Daoy (cell line): Measurements from ENCODE around the gene TRPM6. TPM values are rescaled to one million over a fixed set of nuclear protein-coding genes. Genes with fewer than 3 reads are reported as not detected.
"Not testable (repeated sequence)": the region's sequence is repeated elsewhere in the genome, so short reads cannot be mapped to it uniquely, and the experiment has no call there.

Experiments
- DNase-seq: peaks from one replicate; pipeline ENCODE4 v3.0.0-alpha.2; 2015; ENCODE audit warnings: low read depth
- total RNA-seq: library from RNA; depleted of rRNA; stranded (reverse); fragments of >200 nt; shearing (Covaris generic); gene quantifications from 2 replicates; pipeline ENCODE4 v1.2.3, GENCODE V29; 2014

TRPM6 gene
- total RNA-seq, 1 experiment from 2014 or later, result 0.11 TPM

- no peak for DNase-seq
These were observed 27.9 kb downstream of the TRPM6 start for GRCh38 chr9:74859786-74860185.

DNA sequence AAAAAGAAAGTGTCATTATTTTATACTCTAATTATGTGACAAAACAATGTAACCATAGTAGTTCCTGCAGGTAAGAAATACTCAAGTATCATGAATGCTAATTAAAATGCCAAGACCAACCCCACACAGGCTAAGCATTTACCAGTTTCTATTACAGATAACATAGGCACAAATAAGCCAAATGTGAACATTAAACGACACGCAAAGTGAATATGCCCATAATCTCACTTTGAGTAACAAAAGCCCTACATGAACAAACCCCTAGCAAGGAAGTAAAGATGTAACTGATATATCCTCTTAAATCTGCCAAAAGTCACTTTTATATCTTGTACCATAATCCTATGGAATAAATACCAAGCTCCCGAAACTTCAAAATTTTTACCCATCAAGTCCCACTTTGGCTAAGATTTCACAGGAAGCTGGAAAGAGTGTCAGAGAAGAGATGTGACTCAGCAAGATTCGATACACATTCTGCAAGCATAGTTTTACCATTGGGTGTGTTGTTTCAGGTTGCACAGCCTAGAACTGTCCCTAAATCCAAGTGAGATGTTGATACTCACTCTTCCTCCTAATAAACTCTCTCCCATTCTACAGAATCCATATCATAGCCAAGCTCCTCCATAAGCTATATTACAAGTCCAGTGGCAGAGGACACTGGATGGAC is 28.8 kb downstream of the TRPM6 start:
- DNase-seq, result no peak

DNA sequence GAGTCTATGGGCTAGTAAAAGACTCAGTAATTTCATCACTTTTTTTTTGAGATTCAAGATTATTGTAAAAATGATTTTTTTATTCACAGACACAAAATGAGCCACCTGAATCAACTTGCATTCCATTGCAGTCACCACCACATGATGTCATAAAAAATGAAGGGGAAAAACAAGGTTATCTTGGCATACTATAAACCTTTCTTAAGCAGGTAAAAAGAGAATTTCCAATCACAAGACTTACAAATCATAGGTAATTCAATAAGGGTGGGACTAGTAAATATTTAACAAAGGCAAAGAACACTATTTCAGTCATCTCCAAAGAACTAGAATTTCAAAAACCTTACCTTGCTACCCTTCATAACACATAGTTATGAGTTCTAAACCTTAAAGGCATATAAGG is 30.7 kb downstream of the TRPM6 start:
- no peak for DNase-seq

DNA sequence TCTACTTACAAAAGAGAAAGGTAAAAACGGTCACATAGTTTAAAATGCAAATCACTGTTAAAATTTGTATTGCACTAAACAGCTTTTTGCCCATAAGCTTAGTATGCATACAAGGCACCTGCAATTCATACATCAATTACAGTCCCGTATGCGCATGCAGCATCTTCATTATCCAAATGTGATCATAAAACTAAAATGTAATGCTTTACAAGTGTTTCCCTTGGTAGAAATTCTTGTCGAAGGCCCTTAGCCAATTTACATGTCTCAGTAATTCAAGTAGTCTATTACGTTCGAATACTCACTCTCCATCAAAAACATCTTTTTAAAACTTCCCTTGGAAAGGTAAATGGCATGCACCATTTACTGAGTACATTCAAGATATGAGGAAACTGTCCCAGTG is 32.6 kb downstream of the TRPM6 start:
- no peak for DNase-seq

- DNase-seq, result not testable (repeated sequence)
These were observed 34.7 kb downstream of the TRPM6 start for GRCh38 chr9:74853024-74853423.

- DNase-seq, result no peak
These were observed 39.6 kb downstream of the TRPM6 start for GRCh38 chr9:74848153-74848525.

DNA sequence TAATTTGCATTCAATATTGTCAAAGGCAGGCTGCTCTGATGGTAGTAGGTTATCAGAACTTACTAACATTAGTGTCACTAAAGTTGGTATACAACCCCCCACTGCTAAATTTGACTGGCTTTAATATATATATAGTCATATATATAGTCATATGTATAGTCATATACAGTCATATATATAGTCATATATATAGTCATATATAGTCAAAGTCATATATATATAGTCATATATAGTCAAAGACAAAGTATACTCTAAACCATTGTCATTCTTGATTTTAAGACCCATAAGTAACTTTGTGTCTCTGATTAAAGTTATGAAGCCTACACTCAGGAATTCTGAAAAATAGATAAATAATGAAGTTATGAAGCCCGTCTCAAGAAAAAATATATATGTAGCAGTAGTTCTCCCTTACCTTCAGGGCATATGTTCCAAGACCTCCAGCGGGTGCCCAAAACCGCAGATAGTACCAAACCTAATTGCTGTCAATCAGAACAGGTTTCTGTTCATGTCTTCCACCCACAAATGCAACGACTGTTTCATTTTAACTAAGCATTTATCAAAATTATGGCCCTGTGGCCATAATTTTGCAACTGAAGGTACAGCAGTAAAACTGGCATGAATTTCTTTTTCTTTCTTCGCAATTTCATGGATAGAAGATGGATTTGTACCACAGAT is 40.1 kb downstream of the TRPM6 start:
- no peak for DNase-seq

DNA sequence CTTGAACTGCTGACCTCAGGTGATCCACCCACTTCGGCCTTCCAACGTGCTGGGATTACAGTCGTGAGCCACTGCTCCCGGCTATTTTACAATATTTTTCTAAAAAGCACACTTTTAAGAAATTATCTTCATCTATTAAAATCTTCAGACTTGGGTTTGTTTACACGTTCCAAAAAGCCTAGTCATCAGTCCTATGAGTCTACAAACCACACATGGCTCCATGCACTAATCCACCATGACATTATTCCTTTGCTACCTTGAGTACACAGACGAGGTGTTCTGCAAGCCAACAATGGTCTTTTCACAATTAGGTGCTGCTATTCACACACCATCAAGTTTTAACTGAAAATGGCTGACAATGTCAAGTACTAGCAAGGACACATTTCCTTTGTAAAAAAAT is 41.0 kb downstream of the TRPM6 start:
- peak; percentile 60 for DNase-seq

DNA sequence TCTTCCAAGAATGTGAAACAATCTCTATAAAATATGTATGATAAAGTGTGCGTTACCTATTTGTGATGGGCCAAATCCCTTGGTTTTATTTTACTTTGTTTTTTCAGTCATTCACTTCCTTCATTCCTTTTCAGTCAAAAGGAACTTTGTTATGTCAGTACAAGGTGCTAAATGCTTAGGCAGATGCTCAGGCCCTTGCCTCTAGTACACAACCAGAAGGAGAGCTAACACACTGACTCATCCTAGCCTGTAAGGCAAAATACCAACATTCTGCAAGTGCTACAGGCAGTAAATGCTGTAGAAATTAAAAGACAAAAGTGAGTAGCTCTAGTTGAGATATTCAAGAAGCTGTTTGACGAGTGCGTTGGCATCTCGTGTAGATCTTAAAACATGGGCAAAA is 49.4 kb downstream of the TRPM6 start:
- no peak for DNase-seq

GRCh38 chr9:74824654-74825053 is 63.1 kb downstream of the TRPM6 start:
- peak; percentile 29 for DNase-seq

DNA sequence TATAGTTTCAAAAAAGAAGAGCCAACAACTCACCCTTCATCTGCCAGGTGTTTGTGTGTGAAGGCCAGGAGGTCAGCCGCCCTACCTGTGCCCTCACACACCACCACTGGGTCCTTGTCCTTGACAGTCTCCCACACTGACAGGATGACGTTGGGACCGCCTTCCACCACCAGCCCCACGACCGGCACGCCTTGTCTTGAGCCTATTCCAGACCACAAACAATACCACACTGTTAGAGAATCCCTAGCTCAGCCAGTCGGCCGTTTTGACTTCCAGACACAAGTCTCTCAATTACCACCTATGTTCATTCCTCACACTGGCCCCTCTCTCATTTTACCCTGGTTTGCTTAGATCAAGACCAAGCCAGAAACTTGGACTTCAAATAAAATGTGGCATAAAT is 66.1 kb downstream of the TRPM6 start:
- peak; percentile 24 for DNase-seq

DNA sequence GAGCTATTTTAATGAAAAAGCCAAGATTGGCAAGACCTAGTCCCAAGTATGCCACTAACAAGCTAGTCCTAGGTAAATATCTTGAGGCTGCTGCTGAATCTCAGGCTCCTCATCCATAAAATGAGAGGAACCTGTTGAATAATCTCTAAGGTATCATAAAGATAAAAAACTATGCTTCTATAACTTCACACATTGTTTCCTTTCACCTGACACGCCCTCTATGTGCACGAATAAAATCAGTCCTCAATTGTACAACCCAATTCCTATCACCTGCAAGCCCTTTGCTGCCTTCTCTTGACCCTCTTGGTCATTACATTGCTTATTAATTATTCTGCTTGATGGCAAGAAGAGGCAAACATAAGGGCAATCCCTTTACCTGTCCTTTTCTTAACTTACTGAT is 69.9 kb downstream of the TRPM6 start:
- no peak for DNase-seq

DNA sequence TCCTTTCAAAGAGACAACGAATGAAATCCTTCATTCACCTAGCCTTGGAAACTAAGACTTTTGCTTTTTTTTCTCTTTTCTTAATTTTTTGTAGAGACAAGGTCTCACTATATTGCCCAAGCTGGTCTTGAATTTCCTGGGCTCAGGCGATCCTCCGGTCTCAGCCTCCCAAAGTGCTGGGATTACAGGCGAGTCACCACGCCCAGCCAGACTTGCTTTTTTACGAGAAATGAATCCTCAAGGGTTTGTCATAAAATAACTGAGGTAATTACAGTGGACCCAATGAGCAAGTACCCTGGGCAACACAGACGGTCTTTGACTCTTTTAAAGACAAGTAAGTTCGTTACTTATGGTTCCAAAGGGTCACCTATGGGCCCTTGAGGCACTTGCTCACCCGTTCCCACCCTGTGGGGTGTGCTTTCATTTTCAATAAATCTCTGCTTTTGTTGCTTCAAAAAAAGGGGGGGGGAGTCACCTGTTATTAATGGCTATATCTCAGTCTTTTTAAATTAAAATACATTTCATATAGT is 70.4 kb downstream of the TRPM6 start:
- DNase-seq, result no peak

DNA sequence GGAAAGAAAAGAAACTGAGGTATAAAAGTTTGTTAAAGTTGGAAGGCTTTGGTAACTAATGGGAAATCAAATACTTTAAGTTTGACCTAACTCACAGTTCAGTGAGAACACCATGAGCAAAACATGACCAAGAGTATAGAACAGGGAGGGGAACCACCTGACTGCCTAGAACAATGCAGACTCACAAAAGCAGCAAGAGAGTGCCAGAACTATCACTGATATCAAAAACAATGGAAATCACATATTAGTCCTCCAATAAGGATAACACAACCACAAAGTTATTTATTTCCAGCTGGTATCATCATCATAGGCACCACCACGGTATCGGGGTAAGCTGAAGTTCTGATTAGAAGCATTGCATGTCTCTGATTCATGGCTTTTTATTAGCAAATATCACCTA is 77.5 kb downstream of the TRPM6 start:
- DNase-seq, result no peak

GRCh38 chr9:74804018-74804385 is 83.7 kb downstream of the TRPM6 start:
- DNase-seq, result peak; percentile 13

- peak; percentile 19 for DNase-seq
These were observed 84.2 kb downstream of the TRPM6 start for GRCh38 chr9:74803376-74804017.

DNA sequence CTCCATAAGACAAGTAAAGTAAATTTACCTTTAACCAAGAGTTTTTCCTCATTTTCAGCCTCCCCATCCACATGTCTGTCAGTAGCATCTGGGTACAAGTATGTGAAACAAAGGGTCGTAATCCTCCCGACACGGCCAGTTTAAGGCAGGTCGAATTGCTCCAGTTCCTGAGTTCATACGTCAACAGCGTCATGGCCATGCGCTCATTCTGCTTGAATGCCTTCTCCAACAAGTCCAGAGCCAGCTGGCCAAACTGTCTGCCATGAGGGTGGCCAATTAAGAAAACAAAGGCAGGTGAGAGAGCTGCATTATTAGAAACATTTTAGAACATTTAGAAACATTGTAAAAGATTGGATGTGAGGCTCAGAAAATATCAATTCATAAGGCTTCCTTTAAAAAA is 87.5 kb downstream of the TRPM6 start:
- DNase-seq, result no peak

GRCh38 chr9:74795803-74796202 is 91.9 kb downstream of the TRPM6 start:
- no peak for DNase-seq

GRCh38 chr9:74795081-74795480 is 92.6 kb downstream of the TRPM6 start:
- DNase-seq, result no peak

GRCh38 chr9:74784506-74784905 is 103.2 kb downstream of the TRPM6 start:
- no peak for DNase-seq

DNA sequence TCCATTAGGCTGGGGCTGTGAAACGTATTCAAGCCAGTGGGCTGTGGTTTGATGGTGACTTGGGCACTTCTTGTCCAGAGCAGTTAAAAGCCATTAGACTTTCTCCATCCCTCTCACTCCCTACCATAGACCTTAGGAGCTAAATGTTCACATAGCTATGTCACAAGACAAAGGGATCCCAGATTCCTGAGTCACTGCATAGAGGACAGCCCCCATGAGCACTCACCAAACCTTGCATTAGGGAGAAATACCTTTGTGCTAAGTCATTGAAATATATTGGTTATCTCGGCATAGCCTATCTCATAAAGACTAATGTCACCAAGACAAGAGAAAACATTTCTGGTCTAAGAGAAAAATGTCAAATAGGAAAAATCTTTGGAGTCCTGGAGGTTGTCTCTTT is 104.3 kb downstream of the TRPM6 start:
- peak; percentile 46 for DNase-seq

- peak; percentile 59 for DNase-seq
These were observed 110.4 kb downstream of the TRPM6 start for GRCh38 chr9:74777136-74777879.
